ENCODE results near the gene SLC30A2. TPM values are rescaled to one million over a fixed set of nuclear protein-coding genes. Genes with fewer than 3 reads are reported as not detected.

SLC30A2 gene
- total RNA-seq, 1 experiment from 2014 or later: 0.23 TPM

- intact Hi-C loops (cut with micrococcal nuclease; ENCODE audit: unreplicated experiment): no loop called here
- no peaks in the 10 kb centered on the region for H3K36me3 ChIP-seq (ENCODE audit: control insufficient read depth, insufficient read depth, low read length)
- no peak overlapping the region for H3K27ac ChIP-seq (ENCODE audit: low read length)
- DNase-seq (ENCODE audit: low read depth, low spot score): no peak
- TF ChIP-seq POLR2AphosphoS5 (IDR thresholded peaks at IDR 0.05; ENCODE audit: low read depth, low read length) (no peak), REST (IDR thresholded peaks at IDR 0.05; ENCODE audit: insufficient read depth in 1 of 2, low read depth in 2 of 2, low read length in 1 of 2) (no peak), SIN3A (IDR thresholded peaks at IDR 0.05; ENCODE audit: borderline replicate concordance, insufficient read depth, low read depth, low read length) (no peak), TCF7L2 (IDR thresholded peaks at IDR 0.05; ENCODE audit: low read depth, low read length) (no peak), CTCF (IDR thresholded peaks at IDR 0.05) (no peak)
- no peaks in the 10 kb centered on the region for H3K27me3 ChIP-seq (ENCODE audit: control insufficient read depth, insufficient read depth, low read length)
- POLR2A ChIA-PET: no interaction called here
- BruUV-seq (replicated peaks): no TSS peak
- CTCF ChIA-PET: interaction anchor here (0.6 kb wide), 1 partner anchor 48 kb away, joined by 6 read pairs; no protein-coding TSS in a partner anchor
- 0 out of 2 replicates have a peak, but pooled peaks cover 3% of the 10 kb centered on the region for H3K4me1 ChIP-seq (ENCODE audit: control insufficient read depth, insufficient read depth, low read length)
- H3K9me3 ChIP-seq (ENCODE audit: control insufficient read depth, insufficient read depth, low read depth, low read length): no peaks in the 10 kb centered on the region
- in situ Hi-C loops (cut with HindIII; ENCODE audit: low pct_unique_long_range_greater_than_20kb, low sequenced_read_pairs): no loop called here
- no peak overlapping the region for H3K4me3 ChIP-seq (ENCODE audit: low read depth in 2 of 2, low read length in 2 of 2)
- peak; percentile 61 for ATAC-seq
Observed at GRCh38 chr1:26010825-26011224, 35.1 kb downstream of the SLC30A2 start.

- H3K4me1 ChIP-seq (ENCODE audit: control insufficient read depth, insufficient read depth, low read length): 0 out of 2 replicates have a peak, but pooled peaks cover 3% of the 10 kb centered on the region
- BruUV-seq (replicated peaks): no TSS peak
- POLR2A ChIA-PET: no interaction called here
Observed at GRCh38 chr1:26009796-26010447, 36.0 kb downstream of the SLC30A2 start.

More at GRCh38 chr1:26009796-26010447, 36.0 kb downstream of the SLC30A2 start:
- CTCF ChIA-PET: no interaction called here
- H3K27me3 ChIP-seq (ENCODE audit: control insufficient read depth, insufficient read depth, low read length): no peaks in the 10 kb centered on the region
- in situ Hi-C loops (cut with HindIII; ENCODE audit: low pct_unique_long_range_greater_than_20kb, low sequenced_read_pairs) (no loop called here), intact Hi-C loops (cut with micrococcal nuclease; ENCODE audit: unreplicated experiment) (no loop called here)
- no peaks in the 10 kb centered on the region for H3K9me3 ChIP-seq (ENCODE audit: control insufficient read depth, insufficient read depth, low read depth, low read length)
- no peak for DNase-seq (ENCODE audit: low read depth, low spot score)
- TF ChIP-seq POLR2AphosphoS5 (IDR thresholded peaks at IDR 0.05; ENCODE audit: low read depth, low read length): no peak
- no peak for TF ChIP-seq SIN3A (IDR thresholded peaks at IDR 0.05; ENCODE audit: borderline replicate concordance, insufficient read depth, low read depth, low read length)
- no peak for TF ChIP-seq TCF7L2 (IDR thresholded peaks at IDR 0.05; ENCODE audit: low read depth, low read length)
- TF ChIP-seq REST (IDR thresholded peaks at IDR 0.05; ENCODE audit: insufficient read depth in 1 of 2, low read depth in 2 of 2, low read length in 1 of 2): no peak
- no peak for TF ChIP-seq CTCF (IDR thresholded peaks at IDR 0.05)
- no peak overlapping the region for H3K27ac ChIP-seq (ENCODE audit: low read length)
- no peak overlapping the region for H3K4me3 ChIP-seq (ENCODE audit: low read depth in 2 of 2, low read length in 2 of 2)
- peak; percentile 74 for ATAC-seq
- H3K36me3 ChIP-seq (ENCODE audit: control insufficient read depth, insufficient read depth, low read length): no peaks in the 10 kb centered on the region
